SK-N-SH treated with all-trans-retinoic acid at 6 μM for 48 hours (cell line): ENCODE measurements around the gene ZNF492.

Experiments used
- ATAC-seq: fragments of 200-7000 bp; cut with Tn5 transposase; 3 replicates; pipeline ENCODE4 v1.9.1; 2020; ENCODE audit warnings: mild to moderate bottlenecking, moderate library complexity
- CSDC2 ChIP-seq: fragments of 250-450 bp; sonication (Bioruptor Pico); IDR thresholded peaks from 2 replicates; pipeline ENCODE4 v1.5.0; 2020; ENCODE audit warnings: mild to moderate bottlenecking, moderate library complexity
- ESRRG ChIP-seq: fragments of 250-450 bp; sonication (Bioruptor Pico); IDR thresholded peaks from 2 replicates; pipeline ENCODE4 v1.6.1; 2021; ENCODE audit warnings: mild to moderate bottlenecking
- GLIS3 ChIP-seq: fragments of 250-450 bp; sonication (Bioruptor Pico); IDR thresholded peaks from 2 replicates; pipeline ENCODE4 v1.5.0; 2020; ENCODE audit warnings: mild to moderate bottlenecking, moderate library complexity
- OSR1 ChIP-seq: fragments of 250-450 bp; sonication (Bioruptor Pico); IDR thresholded peaks from 2 replicates; pipeline ENCODE4 v1.8.0; 2022; ENCODE audit warnings: moderate library complexity, mild to moderate bottlenecking, inconsistent platforms
- PATZ1 ChIP-seq: fragments of 250-450 bp; sonication (Bioruptor Pico); IDR thresholded peaks from 2 replicates; pipeline ENCODE4 v1.8.0; 2020; ENCODE audit warnings: mild to moderate bottlenecking, moderate library complexity, borderline replicate concordance
- PPARA ChIP-seq: fragments of 250-450 bp; sonication (Bioruptor Pico); IDR thresholded peaks from 2 replicates; pipeline ENCODE4 v1.5.0; 2020; ENCODE audit warnings: mild to moderate bottlenecking, borderline replicate concordance
- RARB ChIP-seq: fragments of 250-450 bp; sonication (Bioruptor Pico); IDR thresholded peaks from 2 replicates; pipeline ENCODE4 v1.8.0; 2021; ENCODE audit warnings: mild to moderate bottlenecking, moderate library complexity
- SNAI2 ChIP-seq: fragments of 250-450 bp; sonication (Bioruptor Pico); IDR thresholded peaks from 2 replicates; pipeline ENCODE4 v1.5.0; 2020; ENCODE audit warnings: mild to moderate bottlenecking, moderate library complexity
- TOX ChIP-seq: fragments of 250-450 bp; sonication (Bioruptor Pico); IDR thresholded peaks from 2 replicates; pipeline ENCODE4 v1.8.0; 2021; ENCODE audit warnings: mild to moderate bottlenecking, moderate library complexity, borderline replicate concordance
- TSHZ2 ChIP-seq: fragments of 250-450 bp; sonication (Bioruptor Pico); IDR thresholded peaks from 2 replicates; pipeline ENCODE4 v1.5.0; 2020; ENCODE audit warnings: mild to moderate bottlenecking, moderate library complexity
- ZFP3 ChIP-seq: fragments of 250-450 bp; sonication (Bioruptor Pico); IDR thresholded peaks from 2 replicates; pipeline ENCODE4 v1.5.0; 2020; ENCODE audit warnings: mild to moderate bottlenecking, moderate library complexity
- ZFP30 ChIP-seq: fragments of 450-650 bp; formaldehyde crosslinking; IDR thresholded peaks from 2 replicates; pipeline ENCODE4 v1.5.0; 2022; ENCODE audit warnings: mild to moderate bottlenecking, moderate library complexity
- ZNF565 ChIP-seq: fragments of 450-650 bp; formaldehyde crosslinking; conservative IDR thresholded peaks from 2 replicates; pipeline ENCODE4 v1.5.0; 2020; ENCODE audit warnings: low read depth, mild to moderate bottlenecking, moderate library complexity
- ZNF70 ChIP-seq: fragments of 450-650 bp; formaldehyde crosslinking; IDR thresholded peaks from 2 replicates; pipeline ENCODE4 v1.5.0; 2020; ENCODE audit warnings: mild to moderate bottlenecking, moderate library complexity
- TF ChIP-seq, protein P1 (sequence below): fragments of 250-450 bp; sonication (Bioruptor Pico); IDR thresholded peaks from 2 replicates; pipeline ENCODE4 v1.5.1; 2020; ENCODE audit warnings: low read depth, mild to moderate bottlenecking, moderate library complexity
- TF ChIP-seq, protein P2 (sequence below): fragments of 250-450 bp; sonication (Bioruptor Pico); IDR thresholded peaks from 2 replicates; pipeline ENCODE4 v1.8.0; 2021; ENCODE audit warnings: low read depth, mild to moderate bottlenecking, moderate library complexity, borderline replicate concordance
- TF ChIP-seq, protein P3 (sequence below): fragments of 250-450 bp; sonication (Bioruptor Pico); IDR thresholded peaks from 2 replicates; pipeline ENCODE4 v1.5.1; 2021; ENCODE audit warnings: mild to moderate bottlenecking, moderate library complexity

The ZNF492 gene

GRCh38 chr19:22604571-22605274, 29.4 kb upstream of the ZNF492 start:
- no peak for ATAC-seq
- no peak for TF ChIP-seq PATZ1 (CRISPR knock-in tag)
- TF ChIP-seq ZFP3 = no peak
- TF ChIP-seq, protein P1, sequence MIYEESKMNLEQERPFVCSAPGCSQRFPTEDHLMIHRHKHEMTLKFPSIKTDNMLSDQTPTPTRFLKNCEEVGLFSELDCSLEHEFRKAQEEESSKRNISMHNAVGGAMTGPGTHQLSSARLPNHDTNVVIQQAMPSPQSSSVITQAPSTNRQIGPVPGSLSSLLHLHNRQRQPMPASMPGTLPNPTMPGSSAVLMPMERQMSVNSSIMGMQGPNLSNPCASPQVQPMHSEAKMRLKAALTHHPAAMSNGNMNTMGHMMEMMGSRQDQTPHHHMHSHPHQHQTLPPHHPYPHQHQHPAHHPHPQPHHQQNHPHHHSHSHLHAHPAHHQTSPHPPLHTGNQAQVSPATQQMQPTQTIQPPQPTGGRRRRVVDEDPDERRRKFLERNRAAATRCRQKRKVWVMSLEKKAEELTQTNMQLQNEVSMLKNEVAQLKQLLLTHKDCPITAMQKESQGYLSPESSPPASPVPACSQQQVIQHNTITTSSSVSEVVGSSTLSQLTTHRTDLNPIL (CRISPR knock-in tag) = no peak
- TF ChIP-seq SNAI2 = no peak
- TF ChIP-seq ZNF565 (CRISPR knock-in tag) = no peak
- no peak for TF ChIP-seq GLIS3 (CRISPR knock-in tag)
- no peak for TF ChIP-seq ZNF70 (CRISPR knock-in tag)
- TF ChIP-seq, protein P2, sequence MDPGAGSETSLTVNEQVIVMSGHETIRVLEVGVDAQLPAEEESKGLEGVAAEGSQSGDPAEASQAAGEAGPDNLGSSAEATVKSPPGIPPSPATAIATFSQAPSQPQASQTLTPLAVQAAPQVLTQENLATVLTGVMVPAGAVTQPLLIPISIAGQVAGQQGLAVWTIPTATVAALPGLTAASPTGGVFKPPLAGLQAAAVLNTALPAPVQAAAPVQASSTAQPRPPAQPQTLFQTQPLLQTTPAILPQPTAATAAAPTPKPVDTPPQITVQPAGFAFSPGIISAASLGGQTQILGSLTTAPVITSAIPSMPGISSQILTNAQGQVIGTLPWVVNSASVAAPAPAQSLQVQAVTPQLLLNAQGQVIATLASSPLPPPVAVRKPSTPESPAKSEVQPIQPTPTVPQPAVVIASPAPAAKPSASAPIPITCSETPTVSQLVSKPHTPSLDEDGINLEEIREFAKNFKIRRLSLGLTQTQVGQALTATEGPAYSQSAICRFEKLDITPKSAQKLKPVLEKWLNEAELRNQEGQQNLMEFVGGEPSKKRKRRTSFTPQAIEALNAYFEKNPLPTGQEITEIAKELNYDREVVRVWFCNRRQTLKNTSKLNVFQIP (CRISPR knock-in tag) = no peak
- no peak for TF ChIP-seq CSDC2 (CRISPR knock-in tag)
- no peak for TF ChIP-seq TOX (CRISPR knock-in tag)
- TF ChIP-seq ESRRG (CRISPR knock-in tag) = no peak
- TF ChIP-seq TSHZ2 (CRISPR knock-in tag) = no peak
- TF ChIP-seq, protein P3, sequence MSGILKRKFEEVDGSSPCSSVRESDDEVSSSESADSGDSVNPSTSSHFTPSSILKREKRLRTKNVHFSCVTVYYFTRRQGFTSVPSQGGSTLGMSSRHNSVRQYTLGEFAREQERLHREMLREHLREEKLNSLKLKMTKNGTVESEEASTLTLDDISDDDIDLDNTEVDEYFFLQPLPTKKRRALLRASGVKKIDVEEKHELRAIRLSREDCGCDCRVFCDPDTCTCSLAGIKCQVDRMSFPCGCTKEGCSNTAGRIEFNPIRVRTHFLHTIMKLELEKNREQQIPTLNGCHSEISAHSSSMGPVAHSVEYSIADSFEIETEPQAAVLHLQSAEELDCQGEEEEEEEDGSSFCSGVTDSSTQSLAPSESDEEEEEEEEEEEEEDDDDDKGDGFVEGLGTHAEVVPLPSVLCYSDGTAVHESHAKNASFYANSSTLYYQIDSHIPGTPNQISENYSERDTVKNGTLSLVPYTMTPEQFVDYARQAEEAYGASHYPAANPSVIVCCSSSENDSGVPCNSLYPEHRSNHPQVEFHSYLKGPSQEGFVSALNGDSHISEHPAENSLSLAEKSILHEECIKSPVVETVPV (CRISPR knock-in tag) = no peak
- TF ChIP-seq PPARA (CRISPR knock-in tag) = no peak
- no peak for TF ChIP-seq RARB (CRISPR knock-in tag)
- TF ChIP-seq OSR1 (CRISPR knock-in tag) = no peak

DNA sequence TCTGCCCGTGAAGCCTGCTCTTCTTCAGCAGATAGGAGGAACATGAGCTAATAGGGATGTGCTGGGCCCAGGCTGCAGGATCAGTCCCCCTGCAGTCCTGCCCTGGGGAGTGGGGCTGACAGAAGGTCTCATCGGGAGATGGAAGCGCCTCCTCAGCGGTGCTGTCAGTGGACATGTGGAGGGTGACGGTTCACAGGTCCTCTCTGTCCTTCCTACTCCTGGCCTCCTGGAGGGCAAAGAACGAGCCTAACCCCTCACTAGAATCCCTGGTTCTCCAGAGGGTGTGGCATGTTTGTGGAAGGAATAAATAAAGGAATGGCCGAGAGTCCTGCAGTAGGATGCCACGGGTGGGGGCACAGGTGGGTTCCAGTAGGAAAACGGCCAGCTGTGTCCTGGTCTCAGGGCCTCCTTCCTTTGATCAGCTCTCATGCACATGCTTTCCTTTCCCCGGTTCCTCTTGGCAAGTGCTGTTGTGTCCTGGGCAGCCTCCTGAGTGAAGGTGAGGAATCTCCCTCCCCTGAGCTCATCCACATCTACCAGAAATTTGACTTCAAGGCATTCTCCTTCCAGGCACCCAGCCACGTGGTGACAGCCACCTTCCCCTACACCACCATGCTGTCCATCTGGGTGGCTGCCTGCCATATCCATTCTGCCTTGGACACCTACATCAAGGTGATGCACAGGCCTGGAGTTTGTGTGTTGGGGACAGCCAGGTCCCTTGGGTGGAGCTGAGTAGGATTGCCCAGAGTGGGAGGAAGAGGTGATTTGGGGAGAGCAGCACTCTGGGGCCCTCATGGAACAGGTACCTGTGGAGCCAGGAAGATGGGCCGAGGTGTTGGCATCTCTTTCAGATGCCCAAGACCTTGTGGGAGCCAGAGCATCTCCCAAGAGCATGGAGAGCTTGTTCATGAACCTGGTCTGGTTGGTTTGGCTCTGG, 28.6 kb upstream of the ZNF492 start:
- ATAC-seq = no peak
- no peak for TF ChIP-seq CSDC2 (CRISPR knock-in tag)
- no peak for TF ChIP-seq ZFP30 (CRISPR knock-in tag)
- TF ChIP-seq, protein P3 (CRISPR knock-in tag) = no peak
- TF ChIP-seq, protein P1 (CRISPR knock-in tag) = no peak
- TF ChIP-seq GLIS3 (CRISPR knock-in tag) = no peak
